Suppressor macrophage (primary cell): ENCODE measurements around the gene TNRC6C.
A peak's percentile ranks its signal among the peaks of the same experiment; 100 is the strongest.
"Not testable (repeated sequence)": the region's sequence is repeated elsewhere in the genome, so short reads cannot be mapped to it uniquely, and the experiment has no call there.

Experiments
- DNase-seq, 4 experiments: peaks; one replicate each; pipeline ENCODE4 v3.0.0-alpha.2; 2020 to 2022

The TNRC6C gene

DNA sequence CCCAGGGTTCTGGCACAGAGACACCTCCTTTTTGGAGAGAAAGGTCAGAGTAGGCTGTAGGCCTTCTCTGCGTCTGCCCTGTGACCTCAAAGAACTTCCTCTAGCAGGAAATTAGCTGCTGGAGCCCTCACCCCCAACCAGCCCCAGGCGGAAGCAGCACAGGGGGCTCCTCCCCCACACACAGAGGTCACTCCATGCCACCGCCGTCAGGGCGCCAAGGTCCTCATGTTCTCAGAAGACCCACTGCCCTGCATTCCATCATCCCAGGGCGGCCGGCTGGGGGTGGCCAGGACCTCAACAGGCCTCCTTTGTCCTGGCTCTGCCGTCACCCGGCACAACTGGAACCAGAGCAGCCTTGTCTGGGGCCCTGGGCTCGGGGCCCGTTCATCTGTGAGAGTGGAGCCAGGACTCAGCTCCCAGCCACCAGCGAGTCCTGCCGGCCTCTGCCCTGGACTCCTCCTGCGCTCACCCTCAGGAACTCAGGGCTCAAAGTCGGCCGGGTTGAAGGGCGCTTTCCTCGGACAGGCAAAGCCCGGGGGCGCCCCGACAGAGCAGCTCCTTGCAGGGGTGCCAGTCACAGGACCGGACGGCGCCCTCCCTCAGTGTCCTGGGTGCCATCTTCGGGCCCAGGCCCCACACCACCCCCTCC, 168.9 kb downstream of the TNRC6C start:
- DNase-seq: peak; percentile 94 to 97 (median 95)

DNA sequence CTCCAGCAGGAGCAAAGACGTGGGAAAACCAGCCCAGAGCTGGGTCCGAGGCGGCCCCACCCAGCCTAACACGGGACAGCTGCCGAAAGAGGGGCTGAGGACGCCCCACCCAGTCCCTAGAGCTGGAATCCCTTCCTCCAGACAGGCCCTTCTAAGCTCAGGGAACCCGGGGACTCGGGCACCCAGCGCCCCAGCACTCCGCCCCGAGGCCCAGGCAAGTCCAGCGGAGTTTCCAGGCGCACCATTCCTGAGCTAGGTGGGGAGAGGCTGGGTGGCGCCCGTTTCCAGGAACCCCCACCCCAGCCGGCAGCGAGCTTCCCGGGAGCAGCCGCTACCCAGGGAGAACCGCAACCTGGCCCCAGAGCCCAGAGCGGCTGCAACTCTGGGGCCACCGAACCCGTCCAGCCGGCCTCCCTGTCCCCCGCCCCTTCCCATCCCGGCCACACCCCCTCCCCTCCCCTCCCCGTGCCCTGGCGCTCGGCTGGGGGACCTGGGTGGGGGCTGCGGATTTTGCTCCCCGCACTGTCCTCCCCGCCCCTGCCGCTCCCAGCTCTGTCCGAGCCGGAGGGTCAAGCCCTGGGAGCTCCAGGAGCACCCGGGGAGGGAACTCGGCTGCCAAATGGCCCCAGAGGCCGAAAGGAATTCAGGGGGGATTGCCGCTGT, 169.5 kb downstream of the TNRC6C start:
- peak in 3 of 4 experiments; percentile 37 to 67 (median 60) for DNase-seq

DNA sequence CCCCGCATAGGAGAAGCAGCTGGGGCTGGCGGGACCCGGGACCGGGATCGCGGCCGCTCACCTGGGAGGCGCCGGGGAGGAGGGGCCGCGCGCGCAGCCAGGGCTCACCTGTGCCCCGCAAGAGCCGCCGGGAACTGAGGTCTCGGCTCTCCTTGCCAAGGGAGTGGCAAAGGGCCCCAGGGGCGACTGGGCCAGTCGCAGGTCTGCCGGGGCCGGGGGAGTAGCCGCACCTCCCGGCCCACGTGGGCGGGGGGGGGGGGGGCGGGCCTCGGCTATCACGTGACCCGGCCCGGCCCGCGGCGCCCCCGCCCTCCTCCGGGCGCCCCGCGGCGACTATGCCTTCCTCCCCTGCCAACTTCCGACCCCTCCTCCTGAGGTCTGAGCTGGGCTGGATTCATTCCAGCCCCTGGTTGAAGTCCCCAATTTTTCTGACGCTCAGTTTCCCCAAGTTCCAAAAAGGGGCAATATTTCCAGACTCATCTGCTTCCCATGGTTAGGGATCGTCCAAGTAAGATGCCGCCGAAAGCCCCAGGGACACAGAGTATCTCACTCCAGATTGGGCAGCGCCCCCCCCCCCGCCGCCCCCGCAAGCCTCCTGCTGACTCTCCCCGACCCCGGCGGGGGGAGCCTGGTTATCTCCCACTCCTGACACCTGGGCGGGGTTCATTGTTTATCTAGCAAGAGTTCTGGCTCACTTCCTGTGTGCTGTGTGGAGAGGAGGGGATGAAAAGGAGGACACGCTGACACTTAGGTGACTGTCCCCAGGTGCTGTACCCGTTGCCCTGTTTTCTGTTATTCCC, 170.2 kb downstream of the TNRC6C start, which contains the start of gene TMC6:
TMC6 (minus strand) TSS at position 205 of the 800 bp plus-strand sequence. CDS start 1,923 bp downstream, outside the sequence.
- DNase-seq: peak; percentile 68 to 90 (median 79)

DNA sequence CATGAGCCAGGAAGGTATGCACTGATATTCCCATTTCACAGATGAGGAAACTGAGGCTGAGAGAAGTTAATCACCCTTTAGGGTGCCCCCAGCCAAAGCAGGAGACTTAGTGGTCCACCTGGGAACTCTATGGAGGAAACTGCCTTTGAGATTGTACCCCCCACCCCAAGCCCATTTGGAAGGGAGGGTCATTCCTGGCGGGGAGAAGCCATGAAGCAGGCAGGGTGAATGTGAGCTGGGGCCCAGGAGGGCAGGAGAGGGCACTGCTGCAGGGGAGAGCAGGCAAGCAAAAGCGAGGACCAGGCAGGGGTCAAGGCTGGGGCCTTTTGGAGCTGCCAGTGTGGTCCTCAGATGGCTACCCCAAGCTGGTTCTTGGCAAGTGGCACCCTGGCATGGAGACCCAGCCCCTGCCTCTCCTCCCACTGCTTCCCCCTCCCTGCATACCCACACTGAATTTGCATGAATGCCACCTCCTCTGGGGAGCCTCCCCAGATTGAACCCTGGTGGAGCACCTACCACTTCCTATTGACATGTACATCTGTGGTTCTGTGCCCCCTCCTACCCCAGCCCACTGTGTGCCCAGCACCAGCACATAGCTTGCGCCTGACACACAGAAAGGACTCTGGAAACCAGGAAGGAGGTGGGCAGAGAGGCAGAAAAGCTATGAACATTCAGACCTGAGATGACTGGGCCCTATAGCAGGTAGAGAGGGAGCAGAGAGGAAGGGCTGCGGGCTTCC, 171.0 kb downstream of the TNRC6C start:
- peak in 2 of 4 experiments; percentile 46 to 51 for DNase-seq

DNA sequence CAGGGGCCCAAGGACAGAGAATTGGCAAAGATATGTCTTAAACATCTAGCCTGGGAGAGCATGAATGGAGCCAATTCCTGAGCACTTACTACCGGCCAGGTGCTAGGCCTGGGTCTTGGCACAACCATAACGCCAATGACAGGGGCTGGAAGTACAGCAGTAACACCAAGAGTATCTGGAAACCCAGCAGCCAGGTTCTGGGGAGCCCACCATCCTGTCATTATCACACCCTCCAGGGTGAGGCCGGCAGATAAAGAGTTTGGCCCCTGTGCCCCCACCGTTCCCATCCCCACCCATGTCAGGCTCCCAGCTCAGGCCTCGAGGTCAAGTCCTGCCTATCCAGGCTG, 171.6 kb downstream of the TNRC6C start:
- no peak for DNase-seq

DNA sequence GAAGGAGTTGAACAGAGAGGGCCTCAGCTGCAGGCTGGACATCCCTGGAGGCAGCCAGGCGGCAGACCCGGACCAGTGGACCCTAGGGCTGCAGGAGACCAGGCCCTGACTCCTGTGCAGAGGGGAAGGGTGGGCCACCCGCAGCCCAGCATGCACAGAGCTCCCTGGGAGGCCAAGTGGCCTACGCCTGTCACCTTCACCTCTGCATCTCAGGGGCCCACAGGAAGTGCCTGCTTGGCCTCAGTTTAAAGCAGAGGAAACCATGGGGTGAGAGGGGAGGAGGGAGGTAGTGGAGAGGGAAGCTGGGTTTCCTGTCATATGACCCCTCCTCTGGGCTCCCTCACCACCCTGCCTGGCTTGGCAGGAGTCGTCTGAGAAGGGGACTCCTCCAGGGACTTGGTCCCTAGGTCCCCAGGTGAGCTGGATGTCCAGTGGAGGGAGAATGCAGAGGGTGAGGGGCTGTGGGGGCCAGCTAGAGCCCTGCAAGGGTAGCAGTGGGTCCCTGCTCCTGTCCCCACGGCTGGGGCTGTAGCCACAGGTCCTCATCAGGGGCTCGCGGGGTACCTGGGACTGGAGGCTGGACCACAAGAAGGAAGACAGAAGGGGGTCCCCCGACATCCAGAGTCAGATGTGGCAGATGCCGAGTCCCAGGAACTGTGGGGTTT, 172.1 kb downstream of the TNRC6C start, which contains the start of gene TMC8:
TMC8 (plus strand) TSS at position 335 of the 665 bp plus-strand sequence. CDS start 818 bp downstream, outside the sequence.
- DNase-seq: peak; percentile 60 to 81 (median 75)

DNA sequence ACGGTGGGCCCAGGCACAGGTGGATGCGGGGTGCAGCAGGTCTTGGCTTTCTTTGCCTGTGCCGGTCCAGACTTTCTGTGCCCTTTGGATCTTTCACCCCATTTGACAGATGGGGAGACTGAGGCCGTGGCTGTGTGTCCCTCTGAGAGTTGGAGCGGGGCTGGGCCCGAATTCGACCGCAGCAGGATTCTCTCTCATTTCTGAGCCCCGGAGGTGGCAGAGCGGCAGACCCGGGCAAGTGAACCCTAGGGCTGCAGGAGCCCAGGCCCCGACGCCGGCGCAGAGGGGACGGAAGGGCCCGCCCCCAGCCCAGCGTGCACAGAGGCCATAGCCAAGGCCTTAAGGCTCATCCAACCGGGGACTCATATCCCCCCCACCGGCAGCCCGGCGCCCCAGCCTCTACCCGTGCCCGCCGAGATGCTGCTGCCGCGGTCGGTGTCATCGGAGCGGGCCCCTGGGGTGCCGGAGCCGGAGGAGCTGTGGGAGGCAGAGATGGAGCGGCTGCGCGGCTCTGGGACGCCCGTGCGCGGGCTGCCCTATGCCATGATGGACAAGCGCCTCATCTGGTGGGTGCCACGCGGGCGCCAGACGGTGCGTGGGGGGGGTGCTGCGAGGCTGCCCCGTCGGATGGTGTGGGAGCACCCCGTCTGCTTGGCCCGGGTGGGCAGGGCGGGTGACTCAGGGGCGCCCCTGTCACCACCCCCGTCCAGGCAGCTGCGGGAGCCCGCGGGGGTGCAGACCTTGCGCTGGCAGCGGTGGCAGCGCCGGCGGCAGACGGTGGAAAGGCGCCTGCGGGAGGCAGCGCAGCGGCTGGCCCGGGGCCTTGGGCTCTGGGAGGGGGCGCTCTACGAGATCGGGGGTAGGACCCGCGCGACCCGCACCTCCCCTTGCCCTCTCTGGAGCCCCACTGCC, 172.9 kb downstream of the TNRC6C start:
- DNase-seq: peak; percentile 44 to 78 (median 64)

DNA sequence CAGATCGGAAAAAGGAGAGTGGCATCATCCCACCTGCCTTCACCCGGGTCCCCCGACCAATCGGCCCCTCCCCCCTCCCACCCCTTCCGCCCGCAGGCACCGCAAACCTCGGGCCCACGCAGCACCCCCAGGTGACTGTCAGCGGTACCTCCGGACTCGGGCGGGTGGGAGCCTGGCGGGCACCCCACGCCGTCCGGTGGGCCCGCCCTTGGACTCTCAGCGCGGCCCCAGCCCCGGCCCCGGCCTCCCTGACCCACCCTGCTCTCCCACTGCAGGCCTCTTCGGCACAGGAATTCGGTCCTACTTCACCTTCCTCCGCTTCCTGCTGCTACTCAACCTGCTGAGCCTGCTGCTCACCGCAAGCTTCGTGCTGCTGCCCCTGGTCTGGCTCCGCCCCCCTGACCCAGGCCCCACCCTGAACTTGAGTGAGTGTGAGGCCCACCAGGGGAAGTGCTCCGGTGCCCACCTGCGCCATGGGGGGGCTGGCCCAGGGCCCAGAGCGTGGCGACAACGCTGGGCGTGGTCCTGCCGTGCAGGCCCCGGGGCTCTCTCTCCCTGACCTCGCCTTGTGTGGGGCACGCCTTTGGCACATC, 173.7 kb downstream of the TNRC6C start:
- DNase-seq: peak in 1 of 4 experiments; percentile 46

DNA sequence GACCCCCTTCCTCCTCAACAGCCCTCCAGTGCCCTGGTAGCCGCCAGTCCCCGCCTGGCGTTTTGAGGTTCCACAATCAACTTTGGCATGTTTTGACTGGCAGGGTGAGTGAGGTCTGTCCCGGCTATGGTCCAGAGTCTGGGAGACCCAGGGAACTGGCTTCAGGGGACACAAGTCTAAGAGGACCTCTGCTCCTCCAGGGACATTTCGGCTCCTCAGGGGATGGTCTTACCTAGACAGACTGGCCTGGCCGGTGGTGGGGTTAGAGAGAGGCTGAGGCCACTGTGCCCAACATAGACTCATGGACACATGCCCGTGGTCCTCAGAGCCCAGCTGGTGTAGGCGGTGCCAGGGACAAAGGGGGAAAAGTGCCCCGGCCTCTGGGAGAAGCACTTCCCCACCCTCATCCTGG, 174.3 kb downstream of the TNRC6C start:
- no peak for DNase-seq

DNA sequence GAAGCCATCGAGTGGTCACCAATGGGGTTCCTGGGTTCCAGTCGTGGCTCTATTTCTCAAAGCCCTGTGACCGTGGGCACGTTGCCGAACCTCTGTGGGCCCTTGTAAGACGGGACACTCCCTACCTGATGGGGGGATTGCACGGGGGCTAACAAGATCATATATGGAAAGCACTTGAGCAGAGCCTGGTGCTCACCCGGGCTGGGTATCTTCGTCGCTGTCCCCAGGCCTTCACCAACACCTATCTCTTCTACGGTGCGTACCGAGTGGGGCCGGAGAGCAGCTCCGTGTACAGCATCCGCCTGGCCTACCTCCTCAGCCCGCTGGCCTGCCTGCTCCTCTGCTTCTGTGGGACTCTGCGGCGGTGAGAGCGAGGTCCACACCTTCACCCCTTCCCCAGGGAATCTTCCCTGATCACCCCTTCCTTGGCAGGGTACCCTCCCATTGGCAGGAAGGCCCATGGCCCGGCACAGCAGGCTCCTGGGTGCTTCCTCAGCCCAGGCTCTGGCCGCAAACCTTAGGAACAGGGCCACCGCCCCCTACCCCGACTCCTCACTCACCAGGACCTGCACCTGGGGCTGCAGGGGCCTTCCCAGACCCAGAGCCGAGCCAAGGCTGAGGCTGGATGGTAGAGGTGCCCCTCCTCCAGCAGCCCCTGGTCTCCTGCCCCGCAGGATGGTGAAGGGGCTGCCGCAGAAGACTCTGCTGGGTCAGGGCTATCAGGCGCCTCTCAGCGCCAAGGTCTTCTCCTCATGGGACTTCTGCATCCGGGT, 174.9 kb downstream of the TNRC6C start:
- no peak for DNase-seq

DNA sequence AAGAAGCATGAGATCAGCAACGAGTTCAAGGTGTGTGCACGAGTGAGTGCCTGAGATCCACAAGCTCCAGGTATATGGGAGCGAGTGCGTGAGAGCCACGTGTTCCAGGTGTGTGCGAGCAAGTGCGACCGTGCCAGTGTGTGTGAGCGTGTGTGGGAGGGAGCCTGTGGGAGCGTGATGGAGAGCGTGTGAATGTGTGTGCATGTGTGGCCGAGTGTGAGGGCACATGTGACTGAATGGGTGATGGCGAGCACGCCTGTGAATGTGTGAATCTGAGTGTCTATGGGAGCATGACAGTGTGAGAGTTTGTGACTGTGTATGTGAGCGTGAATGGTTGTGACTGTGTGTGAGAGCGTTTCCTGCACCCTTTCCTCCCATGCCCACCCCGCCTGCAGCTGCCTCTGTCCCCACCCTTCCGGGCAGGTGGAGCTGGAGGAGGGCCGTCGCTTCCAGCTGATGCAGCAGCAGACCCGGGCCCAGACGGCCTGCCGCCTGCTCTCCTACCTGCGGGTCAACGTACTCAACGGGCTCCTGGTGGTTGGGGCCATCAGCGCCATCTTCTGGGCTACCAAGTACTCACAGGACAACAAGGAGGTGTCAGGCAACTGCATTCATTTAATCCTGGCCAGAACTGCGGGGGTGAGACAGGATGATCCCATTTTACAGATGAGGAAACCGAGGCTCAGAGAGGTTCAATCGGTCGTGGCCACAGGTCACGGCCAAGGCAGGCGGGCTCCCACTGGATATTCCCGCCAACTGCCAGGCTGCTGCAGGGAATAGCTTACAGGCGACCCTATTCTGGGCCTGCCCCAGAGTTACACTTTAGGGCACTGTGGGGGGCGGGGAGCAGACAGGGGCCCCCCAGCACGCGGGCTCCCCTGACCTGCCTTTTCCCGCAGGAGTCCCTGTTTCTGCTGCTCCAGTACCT, 175.7 kb downstream of the TNRC6C start:
- DNase-seq: peak; percentile 58 to 77 (median 69)

DNA sequence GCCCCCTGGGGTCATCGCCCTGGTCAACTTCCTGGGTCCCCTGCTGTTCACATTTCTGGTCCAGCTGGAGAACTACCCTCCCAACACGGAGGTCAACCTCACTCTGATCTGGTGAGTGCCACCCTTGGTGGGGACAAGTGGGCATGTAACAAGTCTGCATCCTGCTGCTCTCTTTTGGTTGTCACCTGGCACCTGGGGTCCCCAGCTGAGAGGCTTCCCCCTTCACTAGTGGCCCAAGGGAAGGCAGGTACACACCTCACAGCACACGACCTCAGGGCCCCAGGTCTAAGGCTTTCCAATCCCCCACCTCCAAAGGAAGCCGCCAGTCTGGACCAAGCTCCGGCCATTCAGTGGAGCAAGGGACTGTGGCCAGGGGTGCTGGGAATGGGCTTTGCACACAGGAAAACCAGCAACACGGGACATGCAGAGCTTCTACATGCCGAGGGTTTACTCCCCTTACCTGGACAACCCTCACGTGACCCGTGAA, 176.4 kb downstream of the TNRC6C start:
- DNase-seq: no peak

DNA sequence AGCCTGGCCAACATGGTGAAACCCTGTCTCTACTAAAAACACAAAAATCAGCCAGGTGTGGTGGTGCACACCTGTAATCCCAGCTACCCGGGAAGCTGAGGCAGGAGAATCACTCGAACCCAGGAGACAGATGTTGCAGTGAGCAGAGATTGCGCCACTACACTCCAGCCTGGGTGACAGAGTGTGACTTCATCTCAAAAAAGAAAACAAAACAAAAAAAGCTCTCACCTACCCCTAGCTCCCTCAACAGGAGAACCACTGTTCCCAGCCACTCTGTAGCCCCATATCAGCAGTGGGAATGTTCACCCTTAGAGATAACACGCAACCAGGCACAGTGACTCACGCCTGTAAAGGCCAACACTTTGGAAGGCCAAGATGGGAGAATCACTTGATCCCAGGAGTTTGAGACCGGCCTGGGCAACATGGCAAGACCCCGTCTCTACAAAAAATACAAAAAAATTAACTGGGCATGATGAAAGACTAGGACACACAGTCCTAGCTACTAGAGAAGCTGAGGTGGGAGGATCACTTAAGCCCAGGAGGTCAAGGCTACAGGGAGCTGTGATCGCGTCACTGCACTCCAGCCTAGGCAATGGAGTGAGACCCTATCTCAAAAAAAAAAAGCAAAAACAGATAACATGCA, 177.5 kb downstream of the TNRC6C start:
- no peak for DNase-seq

DNA sequence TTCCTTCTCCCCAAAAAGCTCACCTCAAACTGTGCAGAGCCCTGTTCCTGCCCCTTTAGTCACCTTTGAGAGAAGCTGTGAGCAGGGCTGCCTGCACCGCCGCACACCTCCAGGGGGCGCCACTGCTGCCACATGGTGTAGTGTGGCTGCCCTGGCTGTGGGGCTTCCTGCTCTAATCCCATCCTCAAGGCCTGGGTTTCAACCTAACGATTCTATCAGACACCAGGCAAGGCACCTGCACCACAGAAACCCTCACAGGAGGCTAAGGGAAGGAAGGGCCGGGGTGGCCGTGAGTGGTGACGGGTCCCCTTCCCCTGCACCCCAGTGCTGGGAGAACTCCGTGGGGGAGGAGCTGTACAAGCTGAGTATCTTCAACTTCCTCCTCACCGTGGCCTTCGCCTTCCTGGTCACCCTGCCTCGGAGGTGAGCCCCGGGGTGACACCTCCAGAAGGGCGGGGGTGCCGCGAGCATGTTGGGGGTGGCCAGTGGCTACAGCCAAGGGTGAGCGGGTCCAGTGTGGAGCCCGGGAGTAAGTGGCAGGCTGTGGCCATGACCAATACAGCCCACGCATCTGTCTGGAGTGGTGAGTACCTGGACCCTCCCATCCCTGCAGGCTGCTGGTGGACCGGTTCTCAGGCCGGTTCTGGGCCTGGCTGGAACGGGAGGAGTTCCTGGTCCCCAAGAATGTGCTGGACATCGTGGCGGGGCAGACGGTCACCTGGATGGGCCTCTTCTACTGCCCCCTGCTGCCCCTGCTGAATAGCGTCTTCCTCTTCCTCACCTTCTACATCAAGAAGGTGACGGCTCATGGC, 179.1 kb downstream of the TNRC6C start:
- peak in 2 of 4 experiments; percentile 44 to 61 for DNase-seq

DNA sequence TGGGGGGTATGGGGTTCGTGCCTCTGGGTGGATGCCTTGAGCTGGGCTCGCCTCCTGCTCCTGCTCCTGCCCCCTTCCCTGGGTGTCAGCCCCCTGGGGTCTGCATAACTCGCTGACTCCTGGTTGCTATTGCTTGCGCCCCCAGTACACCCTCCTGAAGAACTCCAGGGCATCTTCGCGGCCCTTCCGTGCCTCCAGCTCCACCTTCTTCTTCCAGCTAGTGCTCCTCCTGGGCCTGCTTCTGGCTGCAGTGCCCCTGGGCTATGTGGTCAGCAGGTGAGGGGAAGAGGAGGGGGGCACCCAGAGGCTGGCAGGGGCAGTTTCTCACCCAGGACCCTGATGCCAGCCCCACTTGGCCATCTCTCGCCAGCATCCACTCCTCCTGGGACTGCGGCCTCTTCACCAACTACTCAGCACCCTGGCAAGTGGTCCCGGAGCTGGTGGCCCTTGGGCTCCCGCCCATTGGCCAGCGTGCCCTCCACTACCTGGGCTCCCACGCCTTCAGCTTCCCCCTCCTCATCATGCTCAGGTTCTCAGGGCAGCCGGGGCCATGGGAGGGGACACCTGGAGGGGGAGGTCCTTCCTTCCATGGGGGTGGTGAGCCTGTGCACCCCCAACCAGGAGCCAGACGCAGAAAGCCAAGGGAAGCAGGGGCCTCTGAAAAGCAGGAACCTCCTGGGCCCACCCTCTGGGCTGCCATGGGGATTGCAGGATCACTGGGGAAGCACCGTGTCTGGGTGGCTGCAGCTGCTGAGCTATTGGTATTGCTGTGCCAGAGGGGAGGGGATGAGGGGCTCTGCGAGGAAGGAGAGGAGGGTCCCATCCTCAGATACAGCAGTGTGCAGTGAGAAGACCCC, 179.9 kb downstream of the TNRC6C start:
- peak in 3 of 4 experiments; percentile 50 to 69 (median 58) for DNase-seq

DNA sequence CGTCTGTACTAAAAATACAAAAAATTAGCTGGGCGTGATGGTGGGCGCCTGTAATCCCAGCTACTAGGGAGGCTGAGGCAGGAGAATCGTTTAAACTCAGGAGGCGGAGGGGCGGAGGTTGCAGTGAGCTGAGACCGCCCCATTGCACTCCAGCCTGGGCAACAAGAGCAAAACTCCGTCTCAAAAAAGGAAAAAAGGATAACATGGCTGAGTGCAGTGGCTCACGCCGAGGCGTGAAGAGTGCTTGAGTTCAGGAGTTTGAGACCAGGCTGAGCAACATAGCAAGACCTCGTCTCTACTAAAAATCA, 181.3 kb downstream of the TNRC6C start:
- DNase-seq: not testable (repeated sequence)
